ENCODE measurements around the gene PARN.

The PARN gene

GRCh38 chr16:14531613-14532012, 98.4 kb downstream of the PARN start:
- no peak for TF ChIP-seq CTCF (IDR thresholded peaks at IDR 0.05; ENCODE audit: low read depth, low read length)
- Histone ChIP-seq H3K4me3 (ENCODE audit: low read depth, low read length) (no peak overlapping the region), H3K9me3 (ENCODE audit: severe bottlenecking) (no peaks in the 10 kb centered on the region), H3K27me3 (ENCODE audit: insufficient read depth, low read depth, severe bottlenecking) (no peaks in the 10 kb centered on the region), H3K27ac (no peak overlapping the region), H3K36me3 (no peaks in the 10 kb centered on the region)
- DNase-seq = no peak

GRCh38 chr16:14531101-14531500, 99.0 kb downstream of the PARN start:
- no peak overlapping the region for H3K27ac ChIP-seq
- H3K27me3 ChIP-seq (ENCODE audit: insufficient read depth, low read depth, severe bottlenecking) = no peaks in the 10 kb centered on the region
- H3K36me3 ChIP-seq = no peaks in the 10 kb centered on the region
- no peak for DNase-seq
- no peak overlapping the region for H3K4me3 ChIP-seq (ENCODE audit: low read depth, low read length)
- H3K9me3 ChIP-seq (ENCODE audit: severe bottlenecking) = no peaks in the 10 kb centered on the region
- no peak for TF ChIP-seq CTCF (IDR thresholded peaks at IDR 0.05; ENCODE audit: low read depth, low read length)

GRCh38 chr16:14530046-14530445, 100.0 kb downstream of the PARN start:
- Histone ChIP-seq H3K36me3 (no peaks in the 10 kb centered on the region), H3K27ac (no peak overlapping the region), H3K4me3 (ENCODE audit: low read depth, low read length) (no peak overlapping the region), H3K27me3 (ENCODE audit: insufficient read depth, low read depth, severe bottlenecking) (no peaks in the 10 kb centered on the region), H3K9me3 (ENCODE audit: severe bottlenecking) (no peaks in the 10 kb centered on the region)
- DNase-seq = no peak
- TF ChIP-seq CTCF (IDR thresholded peaks at IDR 0.05; ENCODE audit: low read depth, low read length) = no peak

- no peaks in the 10 kb centered on the region for H3K27me3 ChIP-seq (ENCODE audit: insufficient read depth, low read depth, severe bottlenecking)
- no peaks in the 10 kb centered on the region for H3K36me3 ChIP-seq
- no peaks in the 10 kb centered on the region for H3K9me3 ChIP-seq (ENCODE audit: severe bottlenecking)
- H3K27ac ChIP-seq = no peak overlapping the region
- no peak overlapping the region for H3K4me3 ChIP-seq (ENCODE audit: low read depth, low read length)
- TF ChIP-seq CTCF (IDR thresholded peaks at IDR 0.05; ENCODE audit: low read depth, low read length) = peak; percentile 63
- DNase-seq = peak; percentile 55
These were observed 100.9 kb downstream of the PARN start for GRCh38 chr16:14529010-14529669.

GRCh38 chr16:14528306-14528705, 101.8 kb downstream of the PARN start:
- Histone ChIP-seq H3K9me3 (ENCODE audit: severe bottlenecking) (no peaks in the 10 kb centered on the region), H3K27me3 (ENCODE audit: insufficient read depth, low read depth, severe bottlenecking) (no peaks in the 10 kb centered on the region), H3K27ac (no peak overlapping the region), H3K4me3 (ENCODE audit: low read depth, low read length) (no peak overlapping the region), H3K36me3 (no peaks in the 10 kb centered on the region)
- DNase-seq = no peak
- TF ChIP-seq CTCF (IDR thresholded peaks at IDR 0.05; ENCODE audit: low read depth, low read length) = no peak
